Epithelial cell of prostate (primary cell): ENCODE data around the gene NUP93.
"Not testable (repeated sequence)": the region's sequence is repeated elsewhere in the genome, so short reads cannot be mapped to it uniquely, and the experiment has no call there.

ENCODE experiments used
- DNase-seq: peaks from one replicate; pipeline ENCODE4 v3.0.0-alpha.2; 2011; ENCODE audit warnings: low read depth, low spot score
- H3K27ac ChIP-seq: fragments of 450-650 bp; 2 replicates; pipeline ENCODE4 v1.5.1; 2017; ENCODE audit warnings: mild to moderate bottlenecking

The NUP93 gene

GRCh38 chr16:56880176-56880575, 150.2 kb downstream of the NUP93 start:
- DNase-seq, result no peak
- no peak overlapping the region for H3K27ac ChIP-seq

- H3K27ac ChIP-seq, result no peak overlapping the region
Observed at GRCh38 chr16:56880685-56881084, 150.8 kb downstream of the NUP93 start.

GRCh38 chr16:56882077-56882800, 152.3 kb downstream of the NUP93 start:
- no peak overlapping the region for H3K27ac ChIP-seq
- DNase-seq, result no peak

More at GRCh38 chr16:56880685-56881084, 150.8 kb downstream of the NUP93 start:
- no peak for DNase-seq

GRCh38 chr16:56883586-56883985, 153.7 kb downstream of the NUP93 start:
- no peak for DNase-seq

GRCh38 chr16:56884026-56884582, 154.2 kb downstream of the NUP93 start:
- no peak for DNase-seq
- H3K27ac ChIP-seq, result no peak overlapping the region

More at GRCh38 chr16:56883586-56883985, 153.7 kb downstream of the NUP93 start:
- no peak overlapping the region for H3K27ac ChIP-seq

GRCh38 chr16:56884929-56885328, 155.0 kb downstream of the NUP93 start:
- DNase-seq, H3K27ac ChIP-seq: not testable (repeated sequence)

- no peak overlapping the region for H3K27ac ChIP-seq
- no peak for DNase-seq
Observed at GRCh38 chr16:56885446-56886162, 155.7 kb downstream of the NUP93 start.

GRCh38 chr16:56886296-56886695, 156.4 kb downstream of the NUP93 start:
- no peak for DNase-seq

GRCh38 chr16:56886826-56887225, 156.9 kb downstream of the NUP93 start:
- no peak for DNase-seq
- no peak overlapping the region for H3K27ac ChIP-seq

More at GRCh38 chr16:56886296-56886695, 156.4 kb downstream of the NUP93 start:
- H3K27ac ChIP-seq, result no peak overlapping the region

- H3K27ac ChIP-seq, result no peak overlapping the region
- DNase-seq, result no peak
Observed at GRCh38 chr16:56888806-56889205, 158.9 kb downstream of the NUP93 start.

GRCh38 chr16:56889206-56889605, 159.3 kb downstream of the NUP93 start:
- DNase-seq, result no peak

GRCh38 chr16:56891685-56892084, 161.8 kb downstream of the NUP93 start:
- H3K27ac ChIP-seq, result no peak overlapping the region
- DNase-seq, result no peak

More at GRCh38 chr16:56889206-56889605, 159.3 kb downstream of the NUP93 start:
- no peak overlapping the region for H3K27ac ChIP-seq

GRCh38 chr16:56892705-56893104, 162.8 kb downstream of the NUP93 start:
- DNase-seq, result no peak

GRCh38 chr16:56894331-56894917, 164.5 kb downstream of the NUP93 start:
- no peak overlapping the region for H3K27ac ChIP-seq
- DNase-seq, result no peak

More at GRCh38 chr16:56892705-56893104, 162.8 kb downstream of the NUP93 start:
- H3K27ac ChIP-seq, result no peak overlapping the region

- DNase-seq, result no peak
Observed at GRCh38 chr16:56895813-56896212, 165.9 kb downstream of the NUP93 start.

GRCh38 chr16:56896244-56896643, 166.3 kb downstream of the NUP93 start:
- H3K27ac ChIP-seq, result no peak overlapping the region
- DNase-seq, result no peak

More at GRCh38 chr16:56895813-56896212, 165.9 kb downstream of the NUP93 start:
- H3K27ac ChIP-seq, result no peak overlapping the region

- no peak for DNase-seq
- H3K27ac ChIP-seq, result no peak overlapping the region
Observed at GRCh38 chr16:56897026-56897799, 167.3 kb downstream of the NUP93 start.

- no peak overlapping the region for H3K27ac ChIP-seq
- DNase-seq, result no peak
Observed at GRCh38 chr16:56898847-56899246, 168.9 kb downstream of the NUP93 start.
